ENCODE data around the gene MYO6. TPM values are rescaled to one million over a fixed set of nuclear protein-coding genes. Genes with fewer than 3 reads are reported as not detected.

Gene MYO6
- total RNA-seq, 2 experiments from 2014 or later: 0.85 to 1.1 TPM

- H3K36me3 ChIP-seq (ENCODE audit: insufficient read depth, low read length): no peaks in the 10 kb centered on the region
- no peaks in the 10 kb centered on the region for H3K9me3 ChIP-seq (ENCODE audit: control insufficient read depth in 1 of 2, insufficient read depth in 1 of 2, low read length in 2 of 2)
- DNase-seq (no peak), ATAC-seq (ENCODE audit: poor library complexity) (no peak)
- no peak overlapping the region for H3K4me3 Mint-ChIP-seq
- no peaks in the 10 kb centered on the region for H3K36me3 Mint-ChIP-seq (ENCODE audit: low read depth)
- H3K27me3 Mint-ChIP-seq: peaks cover 19% of the 10 kb centered on the region
- no peak overlapping the region for H3K27ac ChIP-seq (ENCODE audit: low read depth in 1 of 2, low read length in 2 of 2)
- TF ChIP-seq CTCF (IDR thresholded peaks at IDR 0.05): no peak
- intact Hi-C loops (cut with DNase I, micrococcal nuclease): no loop called here
- H3K27ac Mint-ChIP-seq: no peak overlapping the region
- POLR2A ChIA-PET: no interaction called here
- H3K4me3 ChIP-seq (ENCODE audit: low read length): no peak overlapping the region
- CTCF ChIA-PET: no interaction called here
- no peaks in the 10 kb centered on the region for H3K4me1 Mint-ChIP-seq (ENCODE audit: low read depth)
- no peaks in the 10 kb centered on the region for H3K9me3 Mint-ChIP-seq
- no peaks in the 10 kb centered on the region for H3K27me3 ChIP-seq (ENCODE audit: control insufficient read depth in 1 of 2, insufficient read depth in 2 of 2, low read length in 2 of 2)
- no peaks in the 10 kb centered on the region for H3K4me1 ChIP-seq (ENCODE audit: insufficient read depth, low read length)
Observed at GRCh38 chr6:75794954-75795739, 46.1 kb downstream of the MYO6 start.

DNA sequence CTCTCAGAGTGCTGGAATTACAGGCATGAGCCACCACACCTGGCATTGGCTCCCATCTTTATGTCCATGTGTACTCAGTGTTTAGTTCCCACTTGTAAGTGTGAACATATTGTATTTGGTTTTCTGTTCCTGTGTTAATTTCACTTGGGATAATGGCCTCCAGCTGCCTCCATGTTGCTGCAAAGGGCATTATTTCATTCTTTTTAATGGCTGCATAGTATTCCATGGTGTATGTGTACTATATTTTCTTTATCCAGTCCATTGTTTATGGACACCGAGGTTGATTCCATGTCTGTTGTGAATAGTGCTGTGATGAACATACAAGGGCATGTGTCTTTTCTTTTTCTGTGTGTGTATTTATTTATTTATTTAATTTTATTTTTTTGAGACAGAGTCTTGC lies 47.7 kb downstream of the MYO6 start:
- H3K4me3 ChIP-seq (ENCODE audit: low read length): no peak overlapping the region
- Mint-ChIP-seq H3K9me3 (no peaks in the 10 kb centered on the region), H3K4me1 (ENCODE audit: low read depth) (no peaks in the 10 kb centered on the region), H3K27me3 (peaks cover 19% of the 10 kb centered on the region), H3K36me3 (ENCODE audit: low read depth) (no peaks in the 10 kb centered on the region), H3K4me3 (no peak overlapping the region), H3K27ac (no peak overlapping the region)
- no peaks in the 10 kb centered on the region for H3K9me3 ChIP-seq (ENCODE audit: control insufficient read depth in 1 of 2, insufficient read depth in 1 of 2, low read length in 2 of 2)
- CTCF ChIA-PET: no interaction called here
- H3K27ac ChIP-seq (ENCODE audit: low read depth in 1 of 2, low read length in 2 of 2): no peak overlapping the region
- no peaks in the 10 kb centered on the region for H3K4me1 ChIP-seq (ENCODE audit: insufficient read depth, low read length)
- no peak for TF ChIP-seq CTCF (IDR thresholded peaks at IDR 0.05)
- no peak for ATAC-seq (ENCODE audit: poor library complexity)
- POLR2A ChIA-PET: no interaction called here
- no peaks in the 10 kb centered on the region for H3K27me3 ChIP-seq (ENCODE audit: control insufficient read depth in 1 of 2, insufficient read depth in 2 of 2, low read length in 2 of 2)
- H3K36me3 ChIP-seq (ENCODE audit: insufficient read depth, low read length): no peaks in the 10 kb centered on the region
- no peak for DNase-seq
- intact Hi-C loops (cut with DNase I, micrococcal nuclease): no loop called here

DNA sequence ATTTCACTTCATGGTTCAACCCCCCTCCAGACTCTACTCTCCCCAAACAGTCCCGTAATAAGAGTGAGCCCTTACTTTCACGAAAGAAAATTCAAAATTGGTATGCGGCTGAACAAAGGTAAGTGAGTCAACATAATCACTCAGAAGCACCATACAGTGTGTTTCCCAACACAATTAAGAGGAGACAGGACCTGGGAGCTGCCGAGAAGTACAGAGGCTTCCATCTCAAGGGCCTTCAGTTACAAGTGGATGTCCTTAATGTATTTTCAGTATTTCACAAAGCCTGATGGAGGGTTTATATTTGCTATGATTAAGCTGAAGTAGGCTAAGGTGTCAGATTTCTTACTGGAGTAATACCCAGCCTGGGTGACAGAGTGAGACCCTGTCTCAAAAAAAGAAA lies 51.1 kb downstream of the MYO6 start:
- Histone ChIP-seq H3K4me3 (ENCODE audit: low read length) (no peak overlapping the region), H3K4me1 (ENCODE audit: insufficient read depth, low read length) (no peaks in the 10 kb centered on the region), H3K27ac (ENCODE audit: low read depth in 1 of 2, low read length in 2 of 2) (no peak overlapping the region), H3K9me3 (ENCODE audit: control insufficient read depth in 1 of 2, insufficient read depth in 1 of 2, low read length in 2 of 2) (no peaks in the 10 kb centered on the region), H3K27me3 (ENCODE audit: control insufficient read depth in 1 of 2, insufficient read depth in 2 of 2, low read length in 2 of 2) (no peaks in the 10 kb centered on the region), H3K36me3 (ENCODE audit: insufficient read depth, low read length) (no peaks in the 10 kb centered on the region)
- ChIA-PET CTCF (no interaction called here), POLR2A (no interaction called here)
- ATAC-seq (ENCODE audit: poor library complexity): no peak
- DNase-seq: no peak
- Mint-ChIP-seq H3K36me3 (ENCODE audit: low read depth) (no peaks in the 10 kb centered on the region), H3K27ac (no peak overlapping the region), H3K4me1 (ENCODE audit: low read depth) (no peaks in the 10 kb centered on the region), H3K9me3 (no peaks in the 10 kb centered on the region), H3K27me3 (peaks cover 19% of the 10 kb centered on the region), H3K4me3 (no peak overlapping the region)
- intact Hi-C loops (cut with DNase I, micrococcal nuclease): no loop called here
- TF ChIP-seq CTCF (IDR thresholded peaks at IDR 0.05): no peak

Measured in CD4-positive, alpha-beta T cell (primary cell).